Cardiac septum (tissue), 1 donor: ENCODE measurements around the gene IGFLR1. TPM values are rescaled to one million over a fixed set of nuclear protein-coding genes. Genes with fewer than 3 reads are reported as not detected.
A peak's percentile ranks its signal among the peaks of the same experiment; 100 is the strongest.
"Not testable (repeated sequence)": the region's sequence is repeated elsewhere in the genome, so short reads cannot be mapped to it uniquely, and the experiment has no call there.

Experiments
- DNase-seq: peaks from one replicate; pipeline ENCODE4 v3.0.0-alpha.2; 2020; ENCODE audit warnings: low spot score
- intact Hi-C: fragments of 100-400 bp; cut with DNase I; formaldehyde crosslinking; loops from one replicate; pipeline ENCODE4 v1.14.0; 2022
- total RNA-seq: library from RNA; stranded (reverse); fragmentation: NEBNext Ultra II Directional; extraction: Animal tissue kit (Norgen Biotek cat#: 25700); gene quantifications from one replicate; pipeline ENCODE4 v1.2.1, GENCODE V29; 2021
- donor health status: DM: no; HTN: no; CAD: no.

The IGFLR1 gene
- total RNA-seq, 1 donor from 2014 or later: 4.2 TPM

DNA sequence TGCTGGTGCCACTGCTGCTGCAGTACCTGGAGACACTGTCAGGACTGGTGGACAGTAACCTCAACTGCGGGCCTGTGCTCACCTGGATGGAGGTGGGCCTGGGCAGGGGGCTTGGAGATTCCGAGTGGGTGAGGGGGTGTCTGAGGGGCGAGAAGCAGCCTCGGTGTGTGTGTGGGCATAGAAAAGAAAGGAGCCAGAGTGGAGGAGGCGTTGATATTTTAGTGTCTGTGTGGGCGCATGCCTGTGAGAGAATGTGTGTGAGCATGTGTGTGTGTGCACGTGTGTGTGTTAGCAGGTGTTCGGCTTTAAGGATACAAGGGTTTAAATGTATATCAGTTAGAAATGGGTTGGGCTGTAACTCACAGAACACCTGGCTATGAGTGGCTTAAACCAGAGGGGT is 36.8 kb upstream of the IGFLR1 start:
- no peak for DNase-seq
- intact Hi-C loops: loop anchor here (10.0 kb wide), 1 partner anchor 86 kb away; the partner anchor contains the start of gene APLP1

DNA sequence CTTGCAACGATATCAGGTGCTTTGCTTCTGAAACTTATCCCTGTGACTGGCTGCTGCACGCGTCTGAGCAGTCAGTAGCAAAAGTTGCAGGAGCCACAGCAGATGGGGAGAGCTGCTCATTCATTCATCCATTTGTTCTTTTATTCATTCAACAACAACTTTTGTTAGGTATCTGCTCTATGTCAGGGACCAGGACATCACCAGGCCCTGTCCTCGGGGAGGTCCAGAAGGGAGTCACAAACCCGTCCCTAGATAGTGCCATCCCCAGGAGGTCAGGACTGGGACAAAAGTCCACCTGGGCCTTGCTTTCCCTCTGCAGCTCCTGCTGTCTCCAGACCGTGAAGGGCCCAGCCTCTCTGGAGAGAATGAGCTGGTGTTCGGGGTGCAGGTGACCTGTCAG is 35.7 kb upstream of the IGFLR1 start:
- intact Hi-C loops: loop anchor here (10.0 kb wide), 1 partner anchor 87 kb away; the partner anchor contains the start of gene APLP1
- DNase-seq: no peak

GRCh38 chr19:35777086-35777841 is 35.0 kb upstream of the IGFLR1 start:
- DNase-seq: no peak
- intact Hi-C loops: loop anchor here (10.0 kb wide), 1 partner anchor 88 kb away; the partner anchor contains the start of gene APLP1

DNA sequence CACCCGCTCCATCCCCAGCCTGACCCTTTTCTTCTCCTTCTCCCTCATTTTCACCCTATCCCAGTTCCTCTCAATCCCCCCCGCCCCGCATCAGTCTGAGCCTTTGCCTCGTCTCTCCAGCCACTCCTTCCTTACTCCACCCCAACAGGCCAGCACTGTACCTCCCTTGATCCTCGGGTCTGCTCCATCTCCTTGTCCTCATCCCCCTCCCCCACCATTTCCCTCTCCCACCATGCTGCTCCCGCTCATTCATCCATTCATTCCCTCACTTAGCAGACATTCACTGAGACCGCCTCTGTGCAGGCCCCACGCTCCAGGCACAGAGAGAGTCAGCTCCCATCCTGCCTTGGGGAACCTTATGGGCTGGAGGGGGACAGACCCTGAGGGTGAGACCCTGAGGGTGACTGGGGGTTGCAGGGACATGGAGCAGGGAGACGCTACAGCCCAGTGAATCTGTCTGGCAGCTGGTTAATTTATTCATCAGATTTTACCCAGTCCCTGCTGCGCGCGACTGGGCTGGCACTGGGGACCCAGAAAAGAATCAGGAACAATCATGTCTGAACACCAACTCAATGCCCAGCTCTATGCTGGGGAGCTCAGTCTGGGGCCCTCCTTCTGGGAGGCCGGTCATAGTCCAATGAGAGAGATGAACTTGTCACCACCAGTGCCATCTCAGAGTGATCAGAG is 34.0 kb upstream of the IGFLR1 start:
- intact Hi-C loops: loop anchor here (10.0 kb wide), 1 partner anchor 89 kb away; the partner anchor contains the start of gene APLP1

DNA sequence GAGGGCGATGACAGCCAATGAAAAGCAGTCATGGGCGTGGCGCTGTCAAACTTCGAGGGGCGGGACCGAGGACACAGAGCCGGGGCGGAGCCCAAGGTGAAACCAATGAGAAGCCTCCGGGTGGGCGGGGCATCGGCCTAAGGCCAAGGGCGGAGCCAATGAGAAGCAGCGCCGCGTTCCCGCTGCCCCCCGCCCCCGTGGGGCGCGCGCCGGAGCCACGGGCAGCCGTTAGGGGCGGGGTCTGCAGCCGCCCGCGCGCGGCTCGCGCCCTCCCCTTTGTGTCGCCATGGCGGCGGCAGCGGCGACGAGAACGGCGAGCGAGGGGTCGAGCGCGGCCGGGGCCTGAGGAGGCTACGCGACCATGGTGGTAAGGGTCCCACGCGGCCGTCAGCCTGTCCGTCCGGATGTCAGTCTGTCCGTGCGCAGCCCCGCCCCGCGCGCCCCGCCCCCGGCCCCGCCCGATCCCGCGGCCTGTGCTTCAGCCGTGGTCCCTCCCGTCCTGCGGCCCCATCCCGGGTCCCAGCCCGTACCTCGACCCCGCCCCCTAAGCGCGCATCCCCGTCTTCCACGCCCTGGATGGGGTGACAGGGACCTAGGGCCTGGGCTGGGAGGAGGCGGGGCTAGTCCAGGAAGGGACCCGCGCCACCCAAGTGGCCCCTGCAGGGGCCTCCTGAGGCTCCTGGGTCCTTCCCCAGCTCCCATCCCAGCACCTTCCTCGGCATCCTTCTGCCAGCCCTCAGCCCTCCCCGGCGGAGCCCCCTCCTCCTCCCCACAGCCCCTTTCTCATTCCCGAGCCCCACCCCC is 33.2 kb upstream of the IGFLR1 start, which contains the start of gene ARHGAP33:
Gene ARHGAP33, plus strand, starts transcription at position 267 of the 804 bp plus-strand sequence. Its CDS starts 95 bp downstream, at position 362.
- intact Hi-C loops: loop anchor here (10.0 kb wide), 1 partner anchor 89 kb away; the partner anchor contains the start of gene APLP1
- peak; percentile 99 for DNase-seq

More for the DNA sequence above, 34.0 kb upstream of the IGFLR1 start:
- no peak for DNase-seq

DNA sequence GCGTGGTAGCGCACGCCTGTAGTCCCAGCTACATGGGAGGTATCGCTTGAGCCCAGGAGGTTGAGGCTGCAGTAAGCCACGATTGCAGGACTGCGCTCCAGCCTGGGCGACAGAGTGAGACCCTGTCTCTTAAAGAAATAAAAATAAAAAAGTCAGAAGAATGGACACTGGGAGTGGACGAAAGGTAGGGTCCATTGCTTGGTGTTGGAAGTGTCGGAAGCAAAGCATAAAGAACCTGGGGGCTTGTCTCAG is 32.7 kb upstream of the IGFLR1 start:
- intact Hi-C loops: loop anchor here (10.0 kb wide), 1 partner anchor 90 kb away; the partner anchor contains the start of gene APLP1
- DNase-seq: no peak

DNA sequence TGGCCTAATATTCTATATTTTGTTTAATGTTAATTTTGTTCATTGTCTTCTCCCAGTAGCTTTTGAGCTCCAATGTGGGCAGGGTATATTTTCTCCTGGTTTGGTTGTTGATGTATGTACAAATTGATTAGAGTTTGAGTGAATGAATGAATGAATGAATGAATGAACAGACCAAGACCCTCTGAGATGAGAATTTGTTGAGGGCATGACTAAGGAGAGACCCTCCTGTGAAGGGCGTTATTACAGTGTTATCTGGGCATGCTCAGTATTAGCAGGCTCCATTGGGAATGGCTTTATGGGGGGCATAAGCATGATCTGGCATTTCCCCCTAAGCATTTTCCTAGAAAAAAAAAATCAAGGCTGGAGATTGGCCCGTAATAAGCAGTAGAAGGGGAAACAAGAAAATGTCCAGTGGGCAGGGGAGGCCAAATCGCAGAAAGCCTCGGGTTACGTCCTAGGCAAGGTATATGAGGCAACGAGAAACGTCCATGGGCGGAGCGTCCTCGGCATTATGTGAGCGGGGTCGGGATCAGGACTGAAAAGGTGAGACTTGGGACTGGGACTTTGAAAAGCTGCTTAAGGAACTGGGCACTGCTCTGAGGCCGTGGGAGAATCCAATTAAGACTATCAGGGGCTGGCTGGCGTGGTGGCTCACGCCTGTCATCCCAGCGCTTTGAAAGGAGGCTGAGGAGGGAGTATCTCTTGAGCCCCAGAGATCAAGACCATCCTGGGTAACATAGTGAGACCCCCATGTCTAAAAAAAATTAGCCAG is 32.2 kb upstream of the IGFLR1 start:
- intact Hi-C loops: loop anchor here (10.0 kb wide), 1 partner anchor 90 kb away; the partner anchor contains the start of gene APLP1
- no peak for DNase-seq

DNA sequence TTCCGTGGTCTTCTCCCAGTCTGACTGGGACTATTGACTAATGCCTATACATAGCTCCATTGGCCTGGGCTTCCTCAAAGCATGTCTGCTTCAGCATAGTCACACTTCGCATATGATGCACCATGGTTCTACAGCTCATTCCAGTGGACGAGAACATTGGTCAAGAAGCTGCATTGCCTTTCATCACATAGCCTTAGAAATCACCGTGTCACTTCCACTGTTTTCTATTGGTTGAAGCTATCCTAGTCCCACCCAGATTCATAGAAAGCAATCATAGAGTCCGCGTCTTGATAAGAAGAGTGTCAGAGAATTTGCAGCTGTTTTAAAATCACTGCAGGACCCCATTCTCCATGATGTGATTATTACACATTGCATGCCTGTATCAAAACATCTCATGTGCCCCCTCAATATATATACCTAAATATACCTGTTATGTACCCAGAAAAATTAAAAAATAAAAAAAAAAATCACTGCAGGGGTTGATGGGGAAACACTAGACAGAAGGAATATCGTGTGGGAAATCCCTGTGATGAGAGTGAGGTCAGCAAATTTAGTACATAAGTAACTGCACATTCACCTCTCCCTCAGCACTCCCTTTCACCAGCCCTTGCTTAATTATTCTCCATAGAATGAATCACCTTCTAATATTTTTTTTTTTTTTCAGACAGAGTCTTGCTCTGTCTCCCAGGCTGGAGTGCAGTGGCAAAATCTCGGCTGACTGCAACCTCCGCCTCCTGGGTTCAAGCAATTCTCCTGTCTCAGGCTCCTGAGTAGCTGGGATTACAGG is 31.0 kb upstream of the IGFLR1 start:
- intact Hi-C loops: loop anchor here (10.0 kb wide), 1 partner anchor 92 kb away; the partner anchor contains the start of gene APLP1
- DNase-seq: no peak

- DNase-seq: not testable (repeated sequence)
- intact Hi-C loops: loop anchor here (10.0 kb wide), 1 partner anchor 92 kb away; the partner anchor contains the start of gene APLP1
These were observed 30.1 kb upstream of the IGFLR1 start for GRCh38 chr19:35772362-35772761.

- DNase-seq: no peak
These were observed 25.8 kb upstream of the IGFLR1 start for GRCh38 chr19:35768082-35768421.

DNA sequence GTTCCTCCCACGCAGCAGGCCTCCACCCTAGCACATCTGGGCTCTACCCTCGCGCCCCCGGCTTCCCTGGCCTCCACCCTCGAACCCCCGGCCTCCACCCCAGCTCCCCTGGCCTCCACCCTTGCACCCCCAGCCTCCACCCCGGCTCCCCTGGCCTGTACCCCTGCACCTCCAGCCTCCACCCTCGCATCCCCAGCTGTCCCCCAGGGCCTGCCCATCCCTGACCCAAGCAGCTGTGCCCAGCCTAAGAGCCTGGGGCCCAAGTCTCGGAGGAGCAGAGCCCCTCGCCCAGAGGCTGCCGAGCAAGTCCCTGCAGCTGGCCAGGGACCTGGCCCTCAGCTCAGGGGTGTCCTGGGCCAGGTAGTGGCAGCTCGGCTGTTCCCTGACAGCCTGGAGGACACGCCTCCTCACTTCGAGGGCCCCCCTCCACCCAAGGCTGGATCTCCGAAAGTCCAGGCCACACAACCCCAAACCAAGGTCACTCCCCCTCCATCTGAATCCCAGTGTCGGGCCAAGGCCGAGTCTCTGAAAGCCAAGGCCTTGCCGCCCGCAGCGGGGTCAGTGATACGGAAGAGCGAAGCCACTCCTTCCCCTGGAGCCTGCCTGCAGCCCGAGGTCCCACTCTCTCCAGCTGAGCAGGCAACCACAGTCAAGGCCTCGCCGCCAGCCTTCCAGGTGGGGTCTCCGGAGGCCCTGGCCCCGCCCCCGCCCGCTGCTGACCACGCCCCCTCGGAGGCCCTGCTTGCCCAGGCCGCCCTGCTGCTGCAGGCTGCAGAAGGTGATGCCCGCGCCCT is 25.2 kb upstream of the IGFLR1 start:
- DNase-seq: no peak
- intact Hi-C loops: no loop called here

More at GRCh38 chr19:35768082-35768421, 25.8 kb upstream of the IGFLR1 start:
- intact Hi-C loops: no loop called here

DNA sequence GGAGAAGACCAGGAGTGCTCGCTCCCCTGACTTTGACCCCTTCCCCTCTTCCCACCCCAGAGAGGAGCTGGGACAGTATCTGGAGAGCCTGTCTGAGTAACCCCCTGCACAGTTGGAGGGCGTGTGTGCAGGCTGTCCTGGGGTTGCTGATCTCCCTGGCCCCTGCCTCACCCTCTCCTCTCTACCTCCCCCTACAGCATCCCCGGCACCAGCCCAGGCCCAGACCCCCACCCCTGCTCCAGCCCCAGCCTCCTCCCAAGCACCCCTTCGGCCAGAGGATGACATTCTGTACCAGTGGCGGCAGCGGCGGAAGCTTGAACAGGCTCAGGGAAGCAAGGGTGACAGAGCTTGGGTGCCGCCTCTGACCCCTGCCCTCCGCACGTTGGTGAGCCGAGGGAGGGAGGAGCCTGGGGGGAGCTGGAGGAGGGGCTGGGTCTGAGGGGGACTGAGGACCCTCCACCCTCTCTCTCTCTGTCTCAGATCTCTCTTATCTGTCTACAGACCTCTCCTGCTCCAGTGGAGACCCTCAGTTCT is 24.4 kb upstream of the IGFLR1 start:
- intact Hi-C loops: no loop called here
- no peak for DNase-seq

- intact Hi-C loops: no loop called here
These were observed 22.4 kb upstream of the IGFLR1 start for GRCh38 chr19:35764432-35765315.

DNA sequence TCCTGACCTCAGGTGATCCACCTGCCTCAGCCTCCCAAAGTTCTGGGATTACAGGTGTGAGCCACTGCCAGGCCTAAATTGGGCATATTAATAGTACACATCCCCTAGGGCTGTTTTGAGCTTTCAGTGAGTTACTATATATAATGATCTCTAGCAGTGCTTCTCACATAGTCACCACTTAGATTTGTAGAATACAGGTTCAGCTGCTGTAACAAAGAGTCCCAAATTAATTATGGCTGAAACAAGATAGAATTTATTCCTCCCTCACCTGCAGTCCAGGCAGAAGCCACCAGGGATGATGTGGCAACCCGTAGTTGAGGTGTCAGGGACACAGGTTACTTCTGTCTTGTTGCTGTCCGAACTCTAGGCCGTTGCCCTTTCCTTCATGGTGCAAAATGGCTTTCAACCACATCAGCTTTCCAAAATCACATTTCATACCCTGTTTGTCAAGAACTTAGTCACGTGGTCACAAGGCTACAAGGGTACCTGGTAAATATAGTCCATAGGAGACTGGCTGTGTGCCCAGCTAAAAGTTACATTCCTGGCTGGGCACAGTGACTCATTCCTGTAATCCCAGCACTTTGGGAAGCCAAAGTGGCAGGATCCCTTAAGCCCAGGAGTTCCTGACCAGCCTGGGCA is 18.6 kb upstream of the IGFLR1 start:
- no peak for DNase-seq
- intact Hi-C loops: no loop called here

More at GRCh38 chr19:35764432-35765315, 22.4 kb upstream of the IGFLR1 start:
- DNase-seq: no peak

GRCh38 chr19:35759697-35760096 is 17.4 kb upstream of the IGFLR1 start:
- intact Hi-C loops: no loop called here
- DNase-seq: no peak
